ENCODE results near the gene RASL10A. TPM values are rescaled to one million over a fixed set of nuclear protein-coding genes. Genes with fewer than 3 reads are reported as not detected.

Gene RASL10A
- total and polyA plus RNA-seq, 2 donors (not counting 1 experiment from before 2014, with no cell fraction given): not detected

- H3K9ac ChIP-seq (ENCODE audit: insufficient read depth, low read length): no peak overlapping the region
- no peak for DNase-seq (ENCODE audit: low read depth in 2 of 2)
- H3K4me2 ChIP-seq (ENCODE audit: extremely low read depth, insufficient read depth, low read length): no peak overlapping the region
- no peaks in the 10 kb centered on the region for H3K4me1 ChIP-seq (ENCODE audit: control insufficient read depth, extremely low read depth, insufficient read depth, low read length)
- H2AFZ ChIP-seq (ENCODE audit: low read length): no peak overlapping the region
- peaks cover 24% of the 10 kb centered on the region for H3K36me3 ChIP-seq (ENCODE audit: control insufficient read depth, insufficient read depth, low read length)
- H3K79me2 ChIP-seq (ENCODE audit: control insufficient read depth, insufficient read depth, low read length): no peaks in the 10 kb centered on the region
- H3K9me3 ChIP-seq (ENCODE audit: control insufficient read depth, insufficient read depth, low read depth, low read length): no peaks in the 10 kb centered on the region
- no peak overlapping the region for H3K4me3 ChIP-seq (replicated peaks in 1 of 4; ENCODE audit: control extremely low read depth in 1 of 4, insufficient read depth in 1 of 4, low read depth in 3 of 4, low read length in 4 of 4)
- no peak for TF ChIP-seq CTCF (conservative IDR thresholded peaks at IDR 0.05 in 1 of 2, IDR thresholded peaks at IDR 0.05 in 1 of 2; ENCODE audit: low read depth in 1 of 2, low read length in 2 of 2)
- no peak for TF ChIP-seq EZH2 (IDR thresholded peaks at IDR 0.05; ENCODE audit: low read length, missing control alignments)
- H4K20me1 ChIP-seq (ENCODE audit: control insufficient read depth, extremely low read depth, insufficient read depth, low read length): no peaks in the 10 kb centered on the region
- no peaks in the 10 kb centered on the region for H3K27me3 ChIP-seq (ENCODE audit: control insufficient read depth, insufficient read depth, low read length)
- H3K27ac ChIP-seq (ENCODE audit: insufficient read depth, low read length): no peak overlapping the region
Measured at GRCh38 chr22:29351891-29352290, 36.4 kb upstream of the RASL10A start.

GRCh38 chr22:29351042-29351441 lies 35.5 kb upstream of the RASL10A start:
- H3K79me2 ChIP-seq (ENCODE audit: control insufficient read depth, insufficient read depth, low read length): no peaks in the 10 kb centered on the region
- H4K20me1 ChIP-seq (ENCODE audit: control insufficient read depth, extremely low read depth, insufficient read depth, low read length): no peaks in the 10 kb centered on the region
- H3K9ac ChIP-seq (ENCODE audit: insufficient read depth, low read length): no peak overlapping the region
- H3K27me3 ChIP-seq (ENCODE audit: control insufficient read depth, insufficient read depth, low read length): no peaks in the 10 kb centered on the region
- no peak overlapping the region for H2AFZ ChIP-seq (ENCODE audit: low read length)
- no peaks in the 10 kb centered on the region for H3K9me3 ChIP-seq (ENCODE audit: control insufficient read depth, insufficient read depth, low read depth, low read length)
- no peak overlapping the region for H3K4me3 ChIP-seq (replicated peaks in 1 of 4; ENCODE audit: control extremely low read depth in 1 of 4, insufficient read depth in 1 of 4, low read depth in 3 of 4, low read length in 4 of 4)
- H3K4me1 ChIP-seq (ENCODE audit: control insufficient read depth, extremely low read depth, insufficient read depth, low read length): no peaks in the 10 kb centered on the region
- TF ChIP-seq EZH2 (IDR thresholded peaks at IDR 0.05; ENCODE audit: low read length, missing control alignments) (no peak), CTCF (conservative IDR thresholded peaks at IDR 0.05 in 1 of 2, IDR thresholded peaks at IDR 0.05 in 1 of 2; ENCODE audit: low read depth in 1 of 2, low read length in 2 of 2) (no peak)
- peaks cover 24% of the 10 kb centered on the region for H3K36me3 ChIP-seq (ENCODE audit: control insufficient read depth, insufficient read depth, low read length)
- DNase-seq (ENCODE audit: low read depth in 2 of 2): no peak
- no peak overlapping the region for H3K27ac ChIP-seq (ENCODE audit: insufficient read depth, low read length)
- no peak overlapping the region for H3K4me2 ChIP-seq (ENCODE audit: extremely low read depth, insufficient read depth, low read length)

GRCh38 chr22:29348956-29349355 lies 33.5 kb upstream of the RASL10A start:
- no peaks in the 10 kb centered on the region for H4K20me1 ChIP-seq (ENCODE audit: control insufficient read depth, extremely low read depth, insufficient read depth, low read length)
- DNase-seq (ENCODE audit: low read depth in 2 of 2): no peak
- TF ChIP-seq CTCF (conservative IDR thresholded peaks at IDR 0.05 in 1 of 2, IDR thresholded peaks at IDR 0.05 in 1 of 2; ENCODE audit: low read depth in 1 of 2, low read length in 2 of 2) (no peak), EZH2 (IDR thresholded peaks at IDR 0.05; ENCODE audit: low read length, missing control alignments) (no peak)
- H3K4me3 ChIP-seq (replicated peaks in 1 of 4; ENCODE audit: control extremely low read depth in 1 of 4, insufficient read depth in 1 of 4, low read depth in 3 of 4, low read length in 4 of 4): no peak overlapping the region
- no peaks in the 10 kb centered on the region for H3K79me2 ChIP-seq (ENCODE audit: control insufficient read depth, insufficient read depth, low read length)
- H2AFZ ChIP-seq (ENCODE audit: low read length): no peak overlapping the region
- H3K9me3 ChIP-seq (ENCODE audit: control insufficient read depth, insufficient read depth, low read depth, low read length): no peaks in the 10 kb centered on the region
- peaks cover 3% of the 10 kb centered on the region for H3K4me1 ChIP-seq (ENCODE audit: control insufficient read depth, extremely low read depth, insufficient read depth, low read length)
- H3K4me2 ChIP-seq (ENCODE audit: extremely low read depth, insufficient read depth, low read length): no peak overlapping the region
- no peak overlapping the region for H3K9ac ChIP-seq (ENCODE audit: insufficient read depth, low read length)
- no peak overlapping the region for H3K27ac ChIP-seq (ENCODE audit: insufficient read depth, low read length)
- peaks cover 21% of the 10 kb centered on the region for H3K36me3 ChIP-seq (ENCODE audit: control insufficient read depth, insufficient read depth, low read length)
- H3K27me3 ChIP-seq (ENCODE audit: control insufficient read depth, insufficient read depth, low read length): no peaks in the 10 kb centered on the region

Measured in fibroblast of lung (primary cell).